Activated B cell treated with CpG ODN at 0.5 μM for 24 hours (primary cell): Measurements from ENCODE around the gene SH3TC1. TPM values are rescaled to one million over a fixed set of nuclear protein-coding genes. Genes with fewer than 3 reads are reported as not detected.

Experiments
- ATAC-seq: fragments of 200-7000 bp; cut with Tn5 transposase; one replicate; pipeline ENCODE4 v1.10.0; 2021; ENCODE audit warnings: low read depth, mild to moderate bottlenecking, moderate library complexity
- CTCF ChIA-PET: fragments of 350-600 bp; sonication (Branson Sonifier 250); formaldehyde crosslinking; loops from one replicate; lab custom pipeline; 2021; ENCODE audit warnings: antibody characterized with exemption; lab: Charles Lee
- POLR2A ChIA-PET: fragments of 350-600 bp; sonication (Branson Sonifier 250); formaldehyde crosslinking; loops from one replicate; lab custom pipeline; 2021; ENCODE audit warnings: antibody characterized with exemption; lab: Charles Lee
- DNase-seq: peaks from one replicate; pipeline ENCODE4 v3.0.0; 2022
- H3K27ac Mint-ChIP-seq: one replicate; pipeline ENCODE4 v1.8.0; 2020; ENCODE audit warnings: mixed read lengths
- H3K27me3 Mint-ChIP-seq: one replicate; pipeline ENCODE4 v1.8.0; 2021; ENCODE audit warnings: mixed read lengths
- H3K36me3 Mint-ChIP-seq: one replicate; pipeline ENCODE4 v1.8.0; 2021; ENCODE audit warnings: low read depth, mixed read lengths
- H3K4me1 Mint-ChIP-seq: one replicate; pipeline ENCODE4 v1.8.0; 2021; ENCODE audit warnings: mixed read lengths
- H3K4me3 Mint-ChIP-seq: one replicate; pipeline ENCODE4 v1.8.0; 2020; ENCODE audit warnings: mild to moderate bottlenecking, mixed read lengths
- H3K9me3 Mint-ChIP-seq: one replicate; pipeline ENCODE4 v1.8.0; 2020; ENCODE audit warnings: mixed read lengths
- intact Hi-C: fragments of 100-400 bp; cut with micrococcal nuclease; formaldehyde crosslinking; loops from one replicate; pipeline ENCODE4 v1.15.1; 2024
- total RNA-seq: library from RNA; stranded (reverse); gene quantifications from 2 replicates; pipeline ENCODE4 v1.2.3, GENCODE V29; 2022
- TF ChIP-seq, protein P1 (sequence below): fragments of 200-600 bp; IDR thresholded peaks from one replicate; pipeline ENCODE4 v1.8.0; 2022; ENCODE audit warnings: antibody characterized with exemption, mild to moderate bottlenecking

The SH3TC1 gene
- total RNA-seq, 1 donor from 2014 or later, result 135 TPM

DNA sequence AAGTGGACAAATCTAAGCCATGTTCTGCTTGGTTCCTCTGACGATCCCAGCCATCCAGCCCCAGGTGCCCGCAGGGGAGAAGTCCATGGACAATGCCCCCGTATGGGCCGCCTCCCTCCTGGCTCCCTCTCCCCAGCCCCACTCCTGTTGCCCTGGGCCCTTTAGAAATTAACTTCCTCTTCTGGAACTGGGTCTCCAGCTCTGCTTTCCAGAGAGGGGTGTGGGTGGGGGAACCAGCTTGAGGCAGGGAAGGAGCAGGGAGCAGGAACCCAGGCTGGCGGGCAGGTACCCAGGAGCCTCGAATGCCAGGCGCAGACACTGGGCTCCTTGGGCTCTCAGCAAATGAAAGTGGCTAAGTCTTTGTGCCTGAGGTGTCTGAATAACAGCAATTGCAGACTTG lies 27.8 kb upstream of the SH3TC1 start:
- peaks cover 4% of the 10 kb centered on the region for H3K9me3 Mint-ChIP-seq
- no peaks in the 10 kb centered on the region for H3K36me3 Mint-ChIP-seq
- peak overlapping the region; percentile 72 for H3K27ac Mint-ChIP-seq
- CTCF ChIA-PET, result interaction anchor here (1.7 kb wide), 1 partner anchor 21 kb away, joined by 13 read pairs; no protein-coding TSS in a partner anchor
- H3K27me3 Mint-ChIP-seq, result no peaks in the 10 kb centered on the region
- intact Hi-C loops, result no loop called here
- TF ChIP-seq, protein P1, sequence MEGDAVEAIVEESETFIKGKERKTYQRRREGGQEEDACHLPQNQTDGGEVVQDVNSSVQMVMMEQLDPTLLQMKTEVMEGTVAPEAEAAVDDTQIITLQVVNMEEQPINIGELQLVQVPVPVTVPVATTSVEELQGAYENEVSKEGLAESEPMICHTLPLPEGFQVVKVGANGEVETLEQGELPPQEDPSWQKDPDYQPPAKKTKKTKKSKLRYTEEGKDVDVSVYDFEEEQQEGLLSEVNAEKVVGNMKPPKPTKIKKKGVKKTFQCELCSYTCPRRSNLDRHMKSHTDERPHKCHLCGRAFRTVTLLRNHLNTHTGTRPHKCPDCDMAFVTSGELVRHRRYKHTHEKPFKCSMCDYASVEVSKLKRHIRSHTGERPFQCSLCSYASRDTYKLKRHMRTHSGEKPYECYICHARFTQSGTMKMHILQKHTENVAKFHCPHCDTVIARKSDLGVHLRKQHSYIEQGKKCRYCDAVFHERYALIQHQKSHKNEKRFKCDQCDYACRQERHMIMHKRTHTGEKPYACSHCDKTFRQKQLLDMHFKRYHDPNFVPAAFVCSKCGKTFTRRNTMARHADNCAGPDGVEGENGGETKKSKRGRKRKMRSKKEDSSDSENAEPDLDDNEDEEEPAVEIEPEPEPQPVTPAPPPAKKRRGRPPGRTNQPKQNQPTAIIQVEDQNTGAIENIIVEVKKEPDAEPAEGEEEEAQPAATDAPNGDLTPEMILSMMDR, result no peak
- POLR2A ChIA-PET, result interaction anchor here (2.7 kb wide), 1 partner anchor 9 kb away, joined by 59 read pairs; no protein-coding TSS in a partner anchor
- H3K4me3 Mint-ChIP-seq, result no peak overlapping the region
- DNase-seq (no peak), ATAC-seq (no peak)
- peaks cover 20% of the 10 kb centered on the region for H3K4me1 Mint-ChIP-seq

GRCh38 chr4:8171984-8172924 lies 26.8 kb upstream of the SH3TC1 start:
- peak; percentile 67 for DNase-seq
- POLR2A ChIA-PET, result interaction anchor here (0.7 to 2.7 kb wide), 10 partner anchors 10 to 56 kb away, joined by 3 to 59 read pairs (median 6); partner anchors contain the start of genes ABLIM2 and SH3TC1
- CTCF ChIA-PET, result interaction anchor here (1.2 to 1.7 kb wide), 3 partner anchors 9 to 20 kb away, joined by 3 to 13 read pairs (median 5); no protein-coding TSS in a partner anchor

GRCh38 chr4:8173492-8174242 lies 25.4 kb upstream of the SH3TC1 start:
- H3K9me3 Mint-ChIP-seq, result no peaks in the 10 kb centered on the region
- ATAC-seq (no peak), DNase-seq (no peak)
- H3K27ac Mint-ChIP-seq, result no peak overlapping the region
- POLR2A ChIA-PET, result interaction anchor here (0.9 to 2.7 kb wide), 7 partner anchors 10 to 266 kb away, joined by 5 to 59 read pairs (median 9); partner anchors contain the start of genes ABLIM2 and SH3TC1
- no peaks in the 10 kb centered on the region for H3K27me3 Mint-ChIP-seq
- no peaks in the 10 kb centered on the region for H3K36me3 Mint-ChIP-seq
- H3K4me1 Mint-ChIP-seq, result peaks cover 25% of the 10 kb centered on the region
- CTCF ChIA-PET, result no interaction called here
- intact Hi-C loops, result loop anchor here (2.0 kb wide), 1 partner anchor 57 kb away; no protein-coding TSS in a partner anchor
- H3K4me3 Mint-ChIP-seq, result no peak overlapping the region
- TF ChIP-seq, protein P1, result no peak

More at GRCh38 chr4:8171984-8172924, 26.8 kb upstream of the SH3TC1 start:
- Mint-ChIP-seq H3K9me3 (peaks cover 4% of the 10 kb centered on the region), H3K27me3 (no peaks in the 10 kb centered on the region), H3K4me1 (peaks cover 25% of the 10 kb centered on the region), H3K4me3 (peak overlapping the region; percentile 71), H3K27ac (peak overlapping the region; percentile 72), H3K36me3 (no peaks in the 10 kb centered on the region)
- TF ChIP-seq, protein P1, result no peak
- intact Hi-C loops, result loop anchor here (1.0 to 2.0 kb wide), 5 partner anchors 10 to 55 kb away; partner anchors contain the start of genes ABLIM2 and SH3TC1
- peak; percentile 82 for ATAC-seq

DNA sequence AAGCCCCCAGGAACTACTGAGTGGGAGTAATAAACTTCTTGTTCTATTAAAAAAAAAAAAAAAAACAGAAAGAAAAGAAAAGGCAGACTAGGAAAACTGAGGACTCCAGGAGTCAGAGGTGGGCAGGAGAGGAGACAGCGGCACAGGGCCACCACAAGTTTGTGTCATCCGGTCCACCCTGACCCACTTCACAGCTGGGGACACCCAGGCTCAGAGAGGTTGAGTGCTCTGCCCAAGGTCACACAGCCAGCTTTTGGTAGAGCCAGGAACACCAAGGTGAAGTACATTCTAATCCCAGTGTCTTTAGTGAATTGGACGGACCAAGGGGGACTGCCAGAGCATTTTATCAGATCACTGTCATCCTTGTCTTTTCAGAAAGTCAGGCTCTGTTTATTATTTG lies 24.1 kb upstream of the SH3TC1 start:
- CTCF ChIA-PET, result interaction anchor here (1.0 kb wide), 1 partner anchor 67 kb away, joined by 3 read pairs; no protein-coding TSS in a partner anchor
- intact Hi-C loops, result loop anchor here (5.0 kb wide), 1 partner anchor 373 kb away; no protein-coding TSS in a partner anchor
- DNase-seq (no peak), ATAC-seq (no peak)
- Mint-ChIP-seq H3K36me3 (no peaks in the 10 kb centered on the region), H3K4me1 (peaks cover 25% of the 10 kb centered on the region), H3K4me3 (no peak overlapping the region), H3K9me3 (no peaks in the 10 kb centered on the region), H3K27me3 (no peaks in the 10 kb centered on the region), H3K27ac (no peak overlapping the region)
- POLR2A ChIA-PET, result no interaction called here
- TF ChIP-seq, protein P1, result no peak
